ENCODE measurements around the gene ORMDL2. TPM values are rescaled to one million over a fixed set of nuclear protein-coding genes. Genes with fewer than 3 reads are reported as not detected.

ORMDL2 gene
- total RNA-seq, 1 donor from 2014 or later = 3.0 TPM

Other genes with a start within 250 kb of the ORMDL2 start
- gene OR2AP1, start 245.6 kb upstream of the ORMDL2 start, total RNA-seq = not detected
- not detected for gene OR10P1, start 181.1 kb upstream of the ORMDL2 start, total RNA-seq
- 9.1 TPM for gene ITGA7, start 110.1 kb upstream of the ORMDL2 start, total RNA-seq
- 27.5 TPM for gene BLOC1S1, start 102.0 kb upstream of the ORMDL2 start, total RNA-seq
- gene RDH5, start 97.6 kb upstream of the ORMDL2 start, total RNA-seq = 3.0 TPM
- gene CD63, start 89.0 kb upstream of the ORMDL2 start, total RNA-seq = 115 TPM
- 8.6 TPM for gene GDF11, start 74.9 kb upstream of the ORMDL2 start, total RNA-seq
- 49.2 TPM for gene SARNP, start 317 bp upstream of the ORMDL2 start, total RNA-seq
- gene DNAJC14, start 11.5 kb downstream of the ORMDL2 start, total RNA-seq = 22.6 TPM
- not detected for gene MMP19, start 24.9 kb downstream of the ORMDL2 start, total RNA-seq
- gene PYM1, start 109.9 kb downstream of the ORMDL2 start, total RNA-seq = 13.8 TPM
- 12.3 TPM for gene DGKA, start 113.1 kb downstream of the ORMDL2 start, total RNA-seq
- 0.49 TPM for gene PMEL, start 148.0 kb downstream of the ORMDL2 start, total RNA-seq
- gene CDK2, start 148.8 kb downstream of the ORMDL2 start, total RNA-seq = 3.9 TPM
- 47.9 TPM for gene RAB5B, start 156.0 kb downstream of the ORMDL2 start, total RNA-seq
- gene SUOX, start 179.2 kb downstream of the ORMDL2 start, total RNA-seq = 7.1 TPM
- gene IKZF4, start 203.0 kb downstream of the ORMDL2 start, total RNA-seq = 6.1 TPM
- gene RPS26, start 223.9 kb downstream of the ORMDL2 start, total RNA-seq = 60.0 TPM